GM23338 (cell line): Measurements from ENCODE around the gene TP53BP2.

Source experiments
- CREB1 ChIP-seq: fragments of 250-450 bp; sonication (Bioruptor Pico); IDR thresholded peaks from 2 replicates; pipeline ENCODE4 v1.5.0; 2020; ENCODE audit warnings: low read depth, mild to moderate bottlenecking, moderate library complexity
- EZH2 ChIP-seq: fragments of 200-600 bp; sonication (generic); IDR thresholded peaks from one replicate; pipeline ENCODE4 v1.8.0; 2017; ENCODE audit warnings: antibody characterized with exemption, mild to moderate bottlenecking, low read depth; ENCODE audit not compliant: unreplicated experiment
- EZH2phosphoT487 ChIP-seq: fragments of 200-600 bp; sonication (generic); IDR thresholded peaks from one replicate; pipeline ENCODE4 v1.8.1; 2018; ENCODE audit warnings: antibody characterized with exemption; ENCODE audit not compliant: unreplicated experiment
- JUNB ChIP-seq: IDR thresholded peaks from one replicate; pipeline ENCODE4 v1.6.1; 2016; ENCODE audit warnings: antibody characterized with exemption; ENCODE audit not compliant: unreplicated experiment
- NANOG ChIP-seq: IDR thresholded peaks from 2 replicates; pipeline ENCODE4 v1.6.1; 2016; ENCODE audit warnings: antibody characterized with exemption, borderline replicate concordance
- POLR2AphosphoS5 ChIP-seq: IDR thresholded peaks from 2 replicates; pipeline ENCODE4 v1.6.1; 2016; ENCODE audit warnings: antibody characterized with exemption, low read depth
- STAT1 ChIP-seq: IDR thresholded peaks from one replicate; pipeline ENCODE4 v1.6.1; 2016; ENCODE audit warnings: antibody characterized with exemption; ENCODE audit not compliant: unreplicated experiment
- ZNF114 ChIP-seq: fragments of 250-450 bp; sonication (Bioruptor Pico); IDR thresholded peaks from 2 replicates; pipeline ENCODE4 v1.5.0; 2020; ENCODE audit warnings: mild to moderate bottlenecking, moderate library complexity
- ZNF331 ChIP-seq: fragments of 250-450 bp; sonication (Bioruptor Pico); IDR thresholded peaks from 2 replicates; pipeline ENCODE4 v1.5.0; 2020; ENCODE audit warnings: low read depth, mild to moderate bottlenecking, moderate library complexity
- TF ChIP-seq, protein P1 (sequence below), 2 experiments: fragments of 200-600 bp in 1 of 2; sonication (generic) in 1 of 2; conservative IDR thresholded peaks; 2 replicates each; pipeline versions ENCODE4 v1.5.1 to v1.6.1; 2016 to 2017; ENCODE audit warnings: antibody characterized with exemption in 2 of 2, low read depth in 2 of 2, mild to moderate bottlenecking in 2 of 2, moderate library complexity in 1 of 2
- TF ChIP-seq, protein P2 (sequence below): IDR thresholded peaks from one replicate; pipeline ENCODE4 v1.6.1; 2018; ENCODE audit warnings: antibody characterized with exemption; ENCODE audit not compliant: unreplicated experiment
- TF ChIP-seq, protein P3 (sequence below): IDR thresholded peaks from 2 replicates; pipeline ENCODE4 v1.6.1; 2016; ENCODE audit warnings: antibody characterized with exemption
- TF ChIP-seq, protein P4 (sequence below): fragments of 250-450 bp; sonication (Bioruptor Pico); IDR thresholded peaks from 2 replicates; pipeline ENCODE4 v1.5.0; 2020; ENCODE audit warnings: mild to moderate bottlenecking, moderate library complexity

DNA sequence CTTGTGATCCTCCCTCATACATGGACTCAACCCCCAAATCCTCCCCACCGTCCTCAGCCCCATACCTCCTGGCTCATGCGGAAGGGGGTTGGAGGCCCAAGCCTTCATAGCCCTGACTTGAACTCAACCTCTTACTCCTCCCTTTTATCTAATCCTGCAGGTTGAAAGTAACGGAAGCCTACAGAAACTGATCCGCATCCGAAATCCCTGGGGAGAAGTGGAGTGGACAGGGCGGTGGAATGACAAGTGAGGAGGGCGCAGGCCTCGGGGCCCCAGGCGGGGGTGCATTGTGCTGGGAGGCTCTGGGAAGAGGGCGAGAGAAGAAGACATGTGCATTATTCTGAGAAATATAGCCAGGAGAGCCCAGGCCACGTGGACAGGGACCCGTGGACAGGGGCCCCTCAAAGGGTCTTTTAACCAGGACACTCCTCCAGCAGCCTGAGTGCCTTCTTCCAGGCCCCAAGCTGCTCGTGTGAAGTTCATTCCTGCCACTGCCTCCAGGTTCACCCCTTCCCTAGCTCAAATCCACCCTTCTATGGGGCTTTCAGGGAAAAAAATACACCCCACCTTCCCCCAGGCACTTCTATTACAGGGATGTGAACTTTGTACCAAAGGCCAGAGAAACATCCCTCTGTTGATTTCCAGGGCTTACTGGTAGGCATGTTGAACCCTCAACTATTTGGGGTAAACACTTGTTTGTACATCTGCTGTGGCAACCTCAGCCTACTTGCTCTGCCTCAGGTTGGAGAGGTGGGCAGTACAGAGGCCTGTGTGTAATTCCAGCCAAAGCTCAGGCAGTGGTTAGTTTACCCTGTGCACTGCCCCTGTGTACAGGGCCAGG is 94.8 kb downstream of the TP53BP2 start:
- TF ChIP-seq, protein P1, sequence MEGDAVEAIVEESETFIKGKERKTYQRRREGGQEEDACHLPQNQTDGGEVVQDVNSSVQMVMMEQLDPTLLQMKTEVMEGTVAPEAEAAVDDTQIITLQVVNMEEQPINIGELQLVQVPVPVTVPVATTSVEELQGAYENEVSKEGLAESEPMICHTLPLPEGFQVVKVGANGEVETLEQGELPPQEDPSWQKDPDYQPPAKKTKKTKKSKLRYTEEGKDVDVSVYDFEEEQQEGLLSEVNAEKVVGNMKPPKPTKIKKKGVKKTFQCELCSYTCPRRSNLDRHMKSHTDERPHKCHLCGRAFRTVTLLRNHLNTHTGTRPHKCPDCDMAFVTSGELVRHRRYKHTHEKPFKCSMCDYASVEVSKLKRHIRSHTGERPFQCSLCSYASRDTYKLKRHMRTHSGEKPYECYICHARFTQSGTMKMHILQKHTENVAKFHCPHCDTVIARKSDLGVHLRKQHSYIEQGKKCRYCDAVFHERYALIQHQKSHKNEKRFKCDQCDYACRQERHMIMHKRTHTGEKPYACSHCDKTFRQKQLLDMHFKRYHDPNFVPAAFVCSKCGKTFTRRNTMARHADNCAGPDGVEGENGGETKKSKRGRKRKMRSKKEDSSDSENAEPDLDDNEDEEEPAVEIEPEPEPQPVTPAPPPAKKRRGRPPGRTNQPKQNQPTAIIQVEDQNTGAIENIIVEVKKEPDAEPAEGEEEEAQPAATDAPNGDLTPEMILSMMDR (conservative IDR thresholded peaks at IDR 0.05; ENCODE audit: low read depth in 2 of 2): no peak
- no peak for TF ChIP-seq EZH2phosphoT487
- no peak for TF ChIP-seq EZH2
- TF ChIP-seq, protein P2, sequence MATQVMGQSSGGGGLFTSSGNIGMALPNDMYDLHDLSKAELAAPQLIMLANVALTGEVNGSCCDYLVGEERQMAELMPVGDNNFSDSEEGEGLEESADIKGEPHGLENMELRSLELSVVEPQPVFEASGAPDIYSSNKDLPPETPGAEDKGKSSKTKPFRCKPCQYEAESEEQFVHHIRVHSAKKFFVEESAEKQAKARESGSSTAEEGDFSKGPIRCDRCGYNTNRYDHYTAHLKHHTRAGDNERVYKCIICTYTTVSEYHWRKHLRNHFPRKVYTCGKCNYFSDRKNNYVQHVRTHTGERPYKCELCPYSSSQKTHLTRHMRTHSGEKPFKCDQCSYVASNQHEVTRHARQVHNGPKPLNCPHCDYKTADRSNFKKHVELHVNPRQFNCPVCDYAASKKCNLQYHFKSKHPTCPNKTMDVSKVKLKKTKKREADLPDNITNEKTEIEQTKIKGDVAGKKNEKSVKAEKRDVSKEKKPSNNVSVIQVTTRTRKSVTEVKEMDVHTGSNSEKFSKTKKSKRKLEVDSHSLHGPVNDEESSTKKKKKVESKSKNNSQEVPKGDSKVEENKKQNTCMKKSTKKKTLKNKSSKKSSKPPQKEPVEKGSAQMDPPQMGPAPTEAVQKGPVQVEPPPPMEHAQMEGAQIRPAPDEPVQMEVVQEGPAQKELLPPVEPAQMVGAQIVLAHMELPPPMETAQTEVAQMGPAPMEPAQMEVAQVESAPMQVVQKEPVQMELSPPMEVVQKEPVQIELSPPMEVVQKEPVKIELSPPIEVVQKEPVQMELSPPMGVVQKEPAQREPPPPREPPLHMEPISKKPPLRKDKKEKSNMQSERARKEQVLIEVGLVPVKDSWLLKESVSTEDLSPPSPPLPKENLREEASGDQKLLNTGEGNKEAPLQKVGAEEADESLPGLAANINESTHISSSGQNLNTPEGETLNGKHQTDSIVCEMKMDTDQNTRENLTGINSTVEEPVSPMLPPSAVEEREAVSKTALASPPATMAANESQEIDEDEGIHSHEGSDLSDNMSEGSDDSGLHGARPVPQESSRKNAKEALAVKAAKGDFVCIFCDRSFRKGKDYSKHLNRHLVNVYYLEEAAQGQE: no peak
- TF ChIP-seq POLR2AphosphoS5: no peak
- TF ChIP-seq ZNF114 (CRISPR knock-in tag): no peak
- TF ChIP-seq NANOG: no peak
- TF ChIP-seq JUNB: no peak
- TF ChIP-seq ZNF331 (CRISPR knock-in tag): no peak
- TF ChIP-seq, protein P3, sequence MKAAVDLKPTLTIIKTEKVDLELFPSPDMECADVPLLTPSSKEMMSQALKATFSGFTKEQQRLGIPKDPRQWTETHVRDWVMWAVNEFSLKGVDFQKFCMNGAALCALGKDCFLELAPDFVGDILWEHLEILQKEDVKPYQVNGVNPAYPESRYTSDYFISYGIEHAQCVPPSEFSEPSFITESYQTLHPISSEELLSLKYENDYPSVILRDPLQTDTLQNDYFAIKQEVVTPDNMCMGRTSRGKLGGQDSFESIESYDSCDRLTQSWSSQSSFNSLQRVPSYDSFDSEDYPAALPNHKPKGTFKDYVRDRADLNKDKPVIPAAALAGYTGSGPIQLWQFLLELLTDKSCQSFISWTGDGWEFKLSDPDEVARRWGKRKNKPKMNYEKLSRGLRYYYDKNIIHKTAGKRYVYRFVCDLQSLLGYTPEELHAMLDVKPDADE: no peak
- no peak for TF ChIP-seq CREB1 (CRISPR knock-in tag)
- TF ChIP-seq STAT1: no peak
- TF ChIP-seq, protein P4, sequence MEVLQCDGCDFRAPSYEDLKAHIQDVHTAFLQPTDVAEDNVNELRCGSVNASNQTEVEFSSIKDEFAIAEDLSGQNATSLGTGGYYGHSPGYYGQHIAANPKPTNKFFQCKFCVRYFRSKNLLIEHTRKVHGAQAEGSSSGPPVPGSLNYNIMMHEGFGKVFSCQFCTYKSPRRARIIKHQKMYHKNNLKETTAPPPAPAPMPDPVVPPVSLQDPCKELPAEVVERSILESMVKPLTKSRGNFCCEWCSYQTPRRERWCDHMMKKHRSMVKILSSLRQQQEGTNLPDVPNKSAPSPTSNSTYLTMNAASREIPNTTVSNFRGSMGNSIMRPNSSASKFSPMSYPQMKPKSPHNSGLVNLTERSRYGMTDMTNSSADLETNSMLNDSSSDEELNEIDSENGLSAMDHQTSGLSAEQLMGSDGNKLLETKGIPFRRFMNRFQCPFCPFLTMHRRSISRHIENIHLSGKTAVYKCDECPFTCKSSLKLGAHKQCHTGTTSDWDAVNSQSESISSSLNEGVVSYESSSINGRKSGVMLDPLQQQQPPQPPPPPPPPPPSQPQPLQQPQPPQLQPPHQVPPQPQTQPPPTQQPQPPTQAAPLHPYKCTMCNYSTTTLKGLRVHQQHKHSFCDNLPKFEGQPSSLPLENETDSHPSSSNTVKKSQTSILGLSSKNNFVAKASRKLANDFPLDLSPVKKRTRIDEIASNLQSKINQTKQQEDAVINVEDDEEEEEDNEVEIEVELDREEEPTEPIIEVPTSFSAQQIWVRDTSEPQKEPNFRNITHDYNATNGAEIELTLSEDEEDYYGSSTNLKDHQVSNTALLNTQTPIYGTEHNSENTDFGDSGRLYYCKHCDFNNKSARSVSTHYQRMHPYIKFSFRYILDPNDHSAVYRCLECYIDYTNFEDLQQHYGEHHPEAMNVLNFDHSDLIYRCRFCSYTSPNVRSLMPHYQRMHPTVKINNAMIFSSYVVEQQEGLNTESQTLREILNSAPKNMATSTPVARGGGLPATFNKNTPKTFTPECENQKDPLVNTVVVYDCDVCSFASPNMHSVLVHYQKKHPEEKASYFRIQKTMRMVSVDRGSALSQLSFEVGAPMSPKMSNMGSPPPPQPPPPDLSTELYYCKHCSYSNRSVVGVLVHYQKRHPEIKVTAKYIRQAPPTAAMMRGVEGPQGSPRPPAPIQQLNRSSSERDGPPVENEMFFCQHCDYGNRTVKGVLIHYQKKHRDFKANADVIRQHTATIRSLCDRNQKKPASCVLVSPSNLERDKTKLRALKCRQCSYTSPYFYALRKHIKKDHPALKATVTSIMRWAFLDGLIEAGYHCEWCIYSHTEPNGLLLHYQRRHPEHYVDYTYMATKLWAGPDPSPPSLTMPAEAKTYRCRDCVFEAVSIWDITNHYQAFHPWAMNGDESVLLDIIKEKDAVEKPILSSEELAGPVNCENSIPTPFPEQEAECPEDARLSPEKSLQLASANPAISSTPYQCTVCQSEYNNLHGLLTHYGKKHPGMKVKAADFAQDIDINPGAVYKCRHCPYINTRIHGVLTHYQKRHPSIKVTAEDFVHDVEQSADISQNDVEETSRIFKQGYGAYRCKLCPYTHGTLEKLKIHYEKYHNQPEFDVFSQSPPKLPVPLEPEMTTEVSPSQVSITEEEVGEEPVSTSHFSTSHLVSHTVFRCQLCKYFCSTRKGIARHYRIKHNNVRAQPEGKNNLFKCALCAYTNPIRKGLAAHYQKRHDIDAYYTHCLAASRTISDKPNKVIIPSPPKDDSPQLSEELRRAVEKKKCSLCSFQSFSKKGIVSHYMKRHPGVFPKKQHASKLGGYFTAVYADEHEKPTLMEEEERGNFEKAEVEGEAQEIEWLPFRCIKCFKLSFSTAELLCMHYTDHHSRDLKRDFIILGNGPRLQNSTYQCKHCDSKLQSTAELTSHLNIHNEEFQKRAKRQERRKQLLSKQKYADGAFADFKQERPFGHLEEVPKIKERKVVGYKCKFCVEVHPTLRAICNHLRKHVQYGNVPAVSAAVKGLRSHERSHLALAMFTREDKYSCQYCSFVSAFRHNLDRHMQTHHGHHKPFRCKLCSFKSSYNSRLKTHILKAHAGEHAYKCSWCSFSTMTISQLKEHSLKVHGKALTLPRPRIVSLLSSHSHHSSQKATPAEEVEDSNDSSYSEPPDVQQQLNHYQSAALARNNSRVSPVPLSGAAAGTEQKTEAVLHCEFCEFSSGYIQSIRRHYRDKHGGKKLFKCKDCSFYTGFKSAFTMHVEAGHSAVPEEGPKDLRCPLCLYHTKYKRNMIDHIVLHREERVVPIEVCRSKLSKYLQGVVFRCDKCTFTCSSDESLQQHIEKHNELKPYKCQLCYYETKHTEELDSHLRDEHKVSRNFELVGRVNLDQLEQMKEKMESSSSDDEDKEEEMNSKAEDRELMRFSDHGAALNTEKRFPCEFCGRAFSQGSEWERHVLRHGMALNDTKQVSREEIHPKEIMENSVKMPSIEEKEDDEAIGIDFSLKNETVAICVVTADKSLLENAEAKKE (CRISPR knock-in tag): no peak
